ENCODE results near the gene ZWINT.

The ZWINT gene

GRCh38 chr10:56327118-56327517 is 33.9 kb downstream of the ZWINT start:
- DNase-seq (ENCODE audit: low read depth): no peak
- TF ChIP-seq CTCF (conservative IDR thresholded peaks at IDR 0.05; ENCODE audit: control insufficient read depth, insufficient read depth, low read depth, low read length): no peak
- no peak overlapping the region for H3K4me3 ChIP-seq (ENCODE audit: control insufficient read depth, low read depth, low read length)

GRCh38 chr10:56319386-56319785 is 41.7 kb downstream of the ZWINT start:
- no peak for TF ChIP-seq CTCF (conservative IDR thresholded peaks at IDR 0.05; ENCODE audit: control insufficient read depth, insufficient read depth, low read depth, low read length)
- no peak for DNase-seq (ENCODE audit: low read depth)
- no peak overlapping the region for H3K4me3 ChIP-seq (ENCODE audit: control insufficient read depth, low read depth, low read length)

GRCh38 chr10:56318816-56319215 is 42.2 kb downstream of the ZWINT start:
- H3K4me3 ChIP-seq (ENCODE audit: control insufficient read depth, low read depth, low read length): no peak overlapping the region
- no peak for TF ChIP-seq CTCF (conservative IDR thresholded peaks at IDR 0.05; ENCODE audit: control insufficient read depth, insufficient read depth, low read depth, low read length)
- no peak for DNase-seq (ENCODE audit: low read depth)

- no peak for DNase-seq (ENCODE audit: low read depth)
- TF ChIP-seq CTCF (conservative IDR thresholded peaks at IDR 0.05; ENCODE audit: control insufficient read depth, insufficient read depth, low read depth, low read length): no peak
- no peak overlapping the region for H3K4me3 ChIP-seq (ENCODE audit: control insufficient read depth, low read depth, low read length)
These were observed 43.5 kb downstream of the ZWINT start for GRCh38 chr10:56317603-56318002.

GRCh38 chr10:56316603-56317002 is 44.5 kb downstream of the ZWINT start:
- no peak for DNase-seq (ENCODE audit: low read depth)
- TF ChIP-seq CTCF (conservative IDR thresholded peaks at IDR 0.05; ENCODE audit: control insufficient read depth, insufficient read depth, low read depth, low read length): no peak
- no peak overlapping the region for H3K4me3 ChIP-seq (ENCODE audit: control insufficient read depth, low read depth, low read length)
